Astrocyte (in vitro differentiated cells and primary cell): ENCODE measurements around the gene CYTH4. TPM values are rescaled to one million over a fixed set of nuclear protein-coding genes. Genes with fewer than 3 reads are reported as not detected.

Experiments used
- DNase-seq: peaks from one replicate; pipeline ENCODE4 v3.0.0-alpha.2; 2010; ENCODE audit warnings: low read depth
- FAIRE-seq: peaks from 2 replicates; lab custom pipeline; 2011; peaks lifted over from hg19 to GRCh38; lab: Jason Lieb, UNC
- H2AFZ ChIP-seq: 2 replicates; pipeline ENCODE4 v1.6.0; 2012; ENCODE audit warnings: low read depth, low read length, inconsistent platforms
- H3K27ac ChIP-seq: 2 replicates; pipeline ENCODE4 v1.5.1; 2011; ENCODE audit warnings: low read depth, low read length, inconsistent platforms
- H3K27me3 ChIP-seq: 2 replicates; pipeline ENCODE4 v1.6.0; 2011; ENCODE audit warnings: low read length, inconsistent platforms; ENCODE audit not compliant: insufficient read depth
- H3K36me3 ChIP-seq: 2 replicates; pipeline ENCODE4 v1.5.1; 2011; ENCODE audit warnings: low read length, inconsistent platforms; ENCODE audit not compliant: insufficient read depth
- H3K4me1 ChIP-seq: 2 replicates; pipeline ENCODE4 v1.5.1; 2011; ENCODE audit warnings: low read length, inconsistent platforms; ENCODE audit not compliant: insufficient read depth
- H3K4me2 ChIP-seq: 2 replicates; pipeline ENCODE4 v1.6.0; 2012; ENCODE audit warnings: low read length, inconsistent platforms
- H3K4me3 ChIP-seq: 2 replicates; pipeline ENCODE4 v1.5.1; 2011; ENCODE audit warnings: low read depth, mild to moderate bottlenecking, low read length, inconsistent platforms; ENCODE audit not compliant: insufficient read depth
- H3K79me2 ChIP-seq: 2 replicates; pipeline ENCODE4 v1.6.0; 2012; ENCODE audit warnings: mild to moderate bottlenecking, low read length, inconsistent platforms; ENCODE audit not compliant: insufficient read depth
- H3K9ac ChIP-seq: 2 replicates; pipeline ENCODE4 v1.6.0; 2012; ENCODE audit warnings: mild to moderate bottlenecking, low read length, inconsistent platforms
- H3K9me3 ChIP-seq: 2 replicates; pipeline ENCODE4 v1.5.1; 2012; ENCODE audit warnings: low read depth, mild to moderate bottlenecking, low read length, inconsistent platforms; ENCODE audit not compliant: insufficient read depth
- H4K20me1 ChIP-seq: 2 replicates; pipeline ENCODE4 v1.6.0; 2012; ENCODE audit warnings: low read length, inconsistent platforms; ENCODE audit not compliant: insufficient read depth
- H3K27ac Mint-ChIP-seq: one replicate; pipeline ENCODE4 v1.8.0; 2021; ENCODE audit warnings: mild to moderate bottlenecking, mixed read lengths; ENCODE audit not compliant: unreplicated experiment
- H3K27me3 Mint-ChIP-seq: one replicate; pipeline ENCODE4 v1.8.0; 2021; ENCODE audit warnings: low read depth, mixed read lengths; ENCODE audit not compliant: unreplicated experiment
- H3K36me3 Mint-ChIP-seq: one replicate; pipeline ENCODE4 v1.8.0; 2021; ENCODE audit warnings: low read depth, mixed read lengths; ENCODE audit not compliant: unreplicated experiment
- H3K4me1 Mint-ChIP-seq: one replicate; pipeline ENCODE4 v1.8.0; 2021; ENCODE audit warnings: low read depth, mixed read lengths; ENCODE audit not compliant: unreplicated experiment
- H3K4me3 Mint-ChIP-seq: one replicate; pipeline ENCODE4 v1.8.0; 2021; ENCODE audit warnings: mild to moderate bottlenecking, moderate library complexity, mixed read lengths; ENCODE audit not compliant: unreplicated experiment
- H3K9me3 Mint-ChIP-seq: one replicate; pipeline ENCODE4 v1.8.0; 2021; ENCODE audit warnings: mild to moderate bottlenecking, mixed read lengths; ENCODE audit not compliant: unreplicated experiment
- CTCF ChIP-seq: IDR thresholded peaks from 2 replicates; pipeline ENCODE4 v1.5.1; 2011; ENCODE audit warnings: low read depth, mild to moderate bottlenecking, inconsistent platforms, low read length, moderate library complexity; ENCODE audit not compliant: insufficient read depth
- EZH2 ChIP-seq: IDR thresholded peaks from 2 replicates; pipeline ENCODE4 v1.6.1; 2012; ENCODE audit warnings: mild to moderate bottlenecking, low read length, inconsistent platforms; ENCODE audit not compliant: insufficient read depth
- total RNA-seq: library from RNA; stranded (reverse); gene quantifications from 2 replicates; pipeline ENCODE4 v1.2.1, GENCODE V29; 2021

The CYTH4 gene
- total RNA-seq, 1 donor from 2014 or later, result not detected

GRCh38 chr22:37234736-37235711 is 47.3 kb upstream of the CYTH4 start:
- no peak overlapping the region for H3K4me3 ChIP-seq
- peaks cover 16% of the 10 kb centered on the region for H3K4me1 ChIP-seq
- H2AFZ ChIP-seq, result no peak overlapping the region
- Mint-ChIP-seq H3K9me3 (no peaks in the 10 kb centered on the region), H3K27ac (peak overlapping the region; percentile 81), H3K36me3 (no peaks in the 10 kb centered on the region), H3K4me3 (no peak overlapping the region), H3K4me1 (peaks cover 8% of the 10 kb centered on the region), H3K27me3 (peaks cover 27% of the 10 kb centered on the region)
- no peak overlapping the region for H3K4me2 ChIP-seq
- H3K79me2 ChIP-seq, result no peaks in the 10 kb centered on the region
- FAIRE-seq (no peak), DNase-seq (no peak)
- no peak overlapping the region for H3K27ac ChIP-seq
- H4K20me1 ChIP-seq, result no peaks in the 10 kb centered on the region
- H3K9ac ChIP-seq, result no peak overlapping the region
- H3K9me3 ChIP-seq, result no peaks in the 10 kb centered on the region
- TF ChIP-seq CTCF (no peak), EZH2 (no peak)
- no peaks in the 10 kb centered on the region for H3K36me3 ChIP-seq
- peaks cover 2% of the 10 kb centered on the region for H3K27me3 ChIP-seq

GRCh38 chr22:37235897-37236607 is 46.3 kb upstream of the CYTH4 start:
- FAIRE-seq (no peak), DNase-seq (no peak)
- H3K27me3 ChIP-seq, result peaks cover 2% of the 10 kb centered on the region
- H3K27me3 Mint-ChIP-seq, result peaks cover 31% of the 10 kb centered on the region
- H3K4me3 Mint-ChIP-seq, result no peak overlapping the region
- no peaks in the 10 kb centered on the region for H3K79me2 ChIP-seq
- H3K9me3 Mint-ChIP-seq, result no peaks in the 10 kb centered on the region
- H2AFZ ChIP-seq, result no peak overlapping the region
- H3K27ac ChIP-seq, result no peak overlapping the region
- no peaks in the 10 kb centered on the region for H4K20me1 ChIP-seq
- H3K9me3 ChIP-seq, result no peaks in the 10 kb centered on the region
- H3K9ac ChIP-seq, result no peak overlapping the region
- H3K27ac Mint-ChIP-seq, result no peak overlapping the region
- H3K36me3 ChIP-seq, result no peaks in the 10 kb centered on the region
- no peak overlapping the region for H3K4me3 ChIP-seq
- H3K4me1 Mint-ChIP-seq, result peaks cover 7% of the 10 kb centered on the region
- peaks cover 6% of the 10 kb centered on the region for H3K4me1 ChIP-seq
- no peak overlapping the region for H3K4me2 ChIP-seq
- H3K36me3 Mint-ChIP-seq, result no peaks in the 10 kb centered on the region
- TF ChIP-seq EZH2 (no peak), CTCF (no peak)
